Astrocyte of the cerebellum (primary cell): ENCODE data around the gene PITX2.

Experiments
- DNase-seq: peaks from one replicate; pipeline ENCODE4 v3.0.0-alpha.2; 2011; ENCODE audit warnings: low read depth
- H3K4me3 ChIP-seq: 2 replicates; pipeline ENCODE4 v1.5.1; 2011; ENCODE audit warnings: mild to moderate bottlenecking, low read depth, low read length, moderate library complexity
- in situ Hi-C: cut with HindIII; loops from 2 replicates; pipeline ENCODE4 v1.10.0; 2017; ENCODE audit warnings: low sequenced_read_pairs
- TF ChIP-seq, protein P1 (sequence below): IDR thresholded peaks from 2 replicates; pipeline ENCODE4 v1.5.1; 2012; ENCODE audit warnings: low read length, low read depth, moderate library complexity, mild to moderate bottlenecking; ENCODE audit errors: missing control alignments

PITX2 gene

DNA sequence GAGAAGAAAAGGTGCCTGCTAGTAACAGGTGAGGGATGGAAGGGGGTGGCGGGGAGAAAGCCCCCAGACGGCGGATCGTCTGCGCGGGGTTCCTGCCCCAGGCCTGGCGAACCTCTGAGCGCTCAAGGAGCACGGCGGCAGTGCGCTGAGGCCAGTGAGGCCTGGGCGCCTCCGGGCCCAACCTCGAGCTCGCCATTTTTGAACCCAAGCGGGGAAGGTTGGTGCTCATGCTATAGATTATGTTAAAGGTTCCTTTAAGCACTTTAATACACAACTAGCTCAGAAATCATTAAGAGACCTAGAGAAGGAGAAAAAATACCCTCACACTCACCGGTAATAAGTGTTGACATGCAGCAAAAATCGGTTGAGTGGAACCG lies 7.9 kb downstream of the PITX2 start:
- H3K4me3 ChIP-seq: no peak overlapping the region
- TF ChIP-seq, protein P1, sequence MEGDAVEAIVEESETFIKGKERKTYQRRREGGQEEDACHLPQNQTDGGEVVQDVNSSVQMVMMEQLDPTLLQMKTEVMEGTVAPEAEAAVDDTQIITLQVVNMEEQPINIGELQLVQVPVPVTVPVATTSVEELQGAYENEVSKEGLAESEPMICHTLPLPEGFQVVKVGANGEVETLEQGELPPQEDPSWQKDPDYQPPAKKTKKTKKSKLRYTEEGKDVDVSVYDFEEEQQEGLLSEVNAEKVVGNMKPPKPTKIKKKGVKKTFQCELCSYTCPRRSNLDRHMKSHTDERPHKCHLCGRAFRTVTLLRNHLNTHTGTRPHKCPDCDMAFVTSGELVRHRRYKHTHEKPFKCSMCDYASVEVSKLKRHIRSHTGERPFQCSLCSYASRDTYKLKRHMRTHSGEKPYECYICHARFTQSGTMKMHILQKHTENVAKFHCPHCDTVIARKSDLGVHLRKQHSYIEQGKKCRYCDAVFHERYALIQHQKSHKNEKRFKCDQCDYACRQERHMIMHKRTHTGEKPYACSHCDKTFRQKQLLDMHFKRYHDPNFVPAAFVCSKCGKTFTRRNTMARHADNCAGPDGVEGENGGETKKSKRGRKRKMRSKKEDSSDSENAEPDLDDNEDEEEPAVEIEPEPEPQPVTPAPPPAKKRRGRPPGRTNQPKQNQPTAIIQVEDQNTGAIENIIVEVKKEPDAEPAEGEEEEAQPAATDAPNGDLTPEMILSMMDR: no peak
- in situ Hi-C loops: no loop called here
- DNase-seq: no peak

DNA sequence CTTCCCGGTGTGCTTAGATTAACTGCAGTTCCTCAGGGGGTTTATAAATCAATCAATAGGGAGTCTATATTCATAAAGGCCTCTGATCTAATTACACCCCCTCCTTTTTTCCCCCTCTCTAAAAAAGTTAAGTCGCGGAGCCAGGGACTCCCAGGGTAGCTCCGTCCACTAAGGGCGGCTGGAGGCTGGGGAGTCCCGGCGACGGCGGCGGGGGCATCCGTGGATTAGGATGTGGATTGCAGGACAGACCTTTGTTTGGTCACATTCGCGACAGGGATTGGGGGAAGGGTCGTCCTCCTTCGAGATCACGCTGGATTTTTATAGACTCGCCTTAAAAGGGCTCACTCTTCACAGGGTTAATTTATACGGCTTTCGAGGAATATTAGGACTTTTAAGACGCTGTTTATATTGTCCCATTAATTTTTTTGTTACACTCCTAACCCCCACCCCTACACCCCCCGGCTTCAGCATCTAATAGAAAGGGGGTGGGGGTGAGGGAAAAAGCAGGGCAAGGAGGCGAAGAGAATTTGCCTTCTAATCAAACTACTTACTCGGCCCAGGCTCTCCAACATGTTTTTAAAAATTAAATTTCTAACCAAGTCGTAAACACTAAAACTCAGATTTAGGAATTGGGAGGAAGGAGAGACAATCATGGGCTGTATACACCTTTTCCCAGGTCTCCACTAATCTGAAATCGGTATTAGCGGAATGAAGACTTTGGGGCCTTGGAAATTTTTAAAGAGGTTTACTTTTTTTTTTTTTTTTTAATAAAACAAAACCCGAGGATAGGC lies 8.5 kb downstream of the PITX2 start:
- TF ChIP-seq, protein P1: no peak
- no peak overlapping the region for H3K4me3 ChIP-seq
- no peak for DNase-seq
- in situ Hi-C loops: no loop called here

DNA sequence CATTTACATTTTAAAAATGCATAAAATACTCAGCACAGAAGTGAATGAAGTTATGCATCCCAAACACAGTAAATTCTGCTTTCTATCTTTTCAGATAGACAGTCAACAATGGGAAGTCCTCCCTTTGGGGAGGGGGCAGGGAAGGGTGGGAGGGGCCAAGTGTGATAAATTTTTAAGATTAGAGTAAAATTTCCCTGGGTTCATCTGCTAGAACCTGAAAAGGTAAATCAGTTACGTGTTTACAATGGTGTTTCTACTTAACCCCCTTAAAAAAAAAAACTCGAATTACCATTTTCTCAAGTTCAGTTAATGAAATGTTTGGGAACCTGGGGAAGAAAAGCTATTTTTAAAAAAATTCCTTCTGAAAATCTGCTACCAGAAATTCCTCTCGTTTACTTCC lies 9.1 kb downstream of the PITX2 start:
- DNase-seq: no peak
- in situ Hi-C loops: no loop called here
- TF ChIP-seq, protein P1: no peak
- no peak overlapping the region for H3K4me3 ChIP-seq

DNA sequence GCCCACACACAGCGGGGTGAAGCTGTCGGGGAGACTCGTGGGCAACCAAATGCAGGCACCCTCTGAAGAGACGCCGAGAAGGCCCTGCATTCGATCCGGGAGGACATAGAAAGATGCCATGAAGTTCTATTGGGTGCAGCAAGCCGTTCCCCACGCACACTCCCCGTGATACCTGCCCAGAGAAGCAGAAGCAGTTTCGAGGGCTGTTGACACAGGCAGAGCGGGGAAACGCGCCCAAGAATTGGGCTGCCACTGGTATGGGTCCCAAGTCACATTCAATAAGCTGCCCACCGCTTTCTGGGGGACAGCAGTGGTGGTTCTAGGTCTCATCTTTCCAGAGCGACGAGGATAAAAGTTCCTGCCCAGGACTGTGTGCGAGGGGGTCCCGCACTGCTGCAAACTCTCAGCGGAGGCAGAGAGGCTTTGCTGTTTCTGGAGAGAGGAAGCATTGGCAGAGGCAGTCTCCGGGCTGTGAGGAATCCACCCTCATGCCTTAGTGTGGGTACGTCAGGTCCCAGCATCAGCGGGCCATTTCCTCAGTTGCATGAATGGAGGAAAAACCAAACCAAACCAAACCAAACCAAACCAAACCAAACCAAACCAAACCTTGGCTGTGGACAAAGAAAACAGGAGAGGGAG lies 10.1 kb downstream of the PITX2 start:
- in situ Hi-C loops: no loop called here
- H3K4me3 ChIP-seq: no peak overlapping the region
- TF ChIP-seq, protein P1: no peak

DNA sequence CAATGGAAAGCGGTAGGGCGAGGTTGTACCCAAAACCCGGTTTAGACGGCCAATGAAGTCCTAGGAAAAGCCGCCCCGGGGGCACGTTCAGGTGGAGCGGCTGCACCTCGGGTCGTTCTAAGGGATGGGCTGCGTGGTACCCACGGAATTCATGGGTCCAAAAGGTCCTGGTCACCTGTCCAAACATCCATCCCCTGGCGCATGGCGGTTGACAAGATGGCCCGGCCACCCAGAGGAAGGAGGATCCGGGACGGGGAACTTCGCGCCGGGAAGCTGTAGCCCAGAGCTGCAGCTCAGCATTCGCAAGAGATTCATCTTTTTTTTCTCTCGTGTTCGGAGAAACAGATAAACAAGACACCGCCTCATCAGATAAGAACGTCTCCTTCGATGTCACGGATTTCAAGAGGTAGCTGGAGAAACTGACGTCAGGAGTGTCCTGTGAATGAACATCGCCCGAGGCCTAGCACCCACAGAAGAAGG lies 10.9 kb downstream of the PITX2 start:
- in situ Hi-C loops: no loop called here
- TF ChIP-seq, protein P1: no peak
- H3K4me3 ChIP-seq: no peak overlapping the region
- no peak for DNase-seq

More for the DNA sequence above, 10.1 kb downstream of the PITX2 start:
- no peak for DNase-seq

DNA sequence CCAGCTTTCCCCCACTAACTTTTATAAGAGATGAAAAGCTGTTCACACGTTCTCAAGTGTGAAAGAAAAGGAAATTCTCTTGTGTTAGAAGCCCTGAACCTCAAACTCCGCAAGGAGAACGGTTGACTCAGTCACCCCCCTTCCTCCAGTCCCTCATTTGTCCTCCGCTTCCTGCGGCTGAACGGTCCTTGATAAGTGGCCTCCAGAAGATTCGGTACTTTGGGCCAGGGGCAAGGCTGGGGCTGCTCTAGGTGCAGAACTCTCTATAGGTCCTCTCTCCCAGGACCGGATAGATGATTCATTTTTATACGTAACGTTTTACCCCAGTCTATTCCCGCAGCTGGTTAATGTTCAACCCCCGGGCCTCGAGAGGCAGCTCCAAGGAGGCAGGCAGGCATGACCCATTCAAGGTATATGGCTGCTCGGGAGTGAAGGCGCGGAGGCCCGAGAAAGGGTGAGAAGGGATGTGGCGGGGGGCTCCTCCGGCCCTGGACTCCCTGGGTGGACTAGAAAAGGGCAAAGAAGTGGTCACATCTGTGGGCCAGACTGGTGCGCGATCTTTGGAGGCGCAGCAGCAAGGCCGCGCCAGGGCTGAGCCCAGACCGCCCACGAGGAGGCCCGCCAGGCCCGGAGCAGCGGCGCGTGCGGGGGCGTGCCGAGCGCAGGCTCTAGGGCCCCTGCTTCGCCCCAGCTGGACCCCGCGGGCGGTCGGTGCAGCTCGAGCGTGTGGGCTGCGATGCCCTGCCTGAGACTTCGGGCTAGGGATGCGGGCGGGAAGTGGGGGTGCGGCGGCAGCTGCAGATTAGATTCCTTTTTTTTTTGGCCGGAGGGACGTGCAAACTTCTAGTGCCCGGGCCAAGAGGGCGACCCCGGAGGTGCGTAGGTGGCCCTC lies 11.7 kb downstream of the PITX2 start:
- H3K4me3 ChIP-seq: no peak overlapping the region
- TF ChIP-seq, protein P1: no peak
- no peak for DNase-seq
- in situ Hi-C loops: no loop called here
